Progenitor cell of endocrine pancreas (in vitro differentiated cells): Measurements from ENCODE around the gene NTRK1. TPM values are rescaled to one million over a fixed set of nuclear protein-coding genes. Genes with fewer than 3 reads are reported as not detected.

Experiments used
- DNase-seq: peaks from one replicate; pipeline ENCODE4 v3.0.0; 2021; ENCODE audit warnings: low spot score; ENCODE audit not compliant: unreplicated experiment
- H3K27ac Mint-ChIP-seq: 2 replicates; pipeline ENCODE4 v1.8.0; 2021; ENCODE audit warnings: mild to moderate bottlenecking, moderate library complexity, mixed read lengths
- H3K27me3 Mint-ChIP-seq: 2 replicates; pipeline ENCODE4 v1.8.0; 2021; ENCODE audit warnings: mixed read lengths
- H3K36me3 Mint-ChIP-seq: 2 replicates; pipeline ENCODE4 v1.8.0; 2022; ENCODE audit warnings: mixed read lengths; ENCODE audit not compliant: insufficient read depth
- H3K4me1 Mint-ChIP-seq: 2 replicates; pipeline ENCODE4 v1.8.0; 2021; ENCODE audit warnings: low read depth, mixed read lengths
- H3K4me3 Mint-ChIP-seq: 2 replicates; pipeline ENCODE4 v1.8.0; 2021; ENCODE audit warnings: low read depth, mild to moderate bottlenecking, moderate library complexity, mixed read lengths
- H3K9me3 Mint-ChIP-seq: 2 replicates; pipeline ENCODE4 v1.8.0; 2021; ENCODE audit warnings: low read depth, mixed read lengths
- total RNA-seq: library from RNA; stranded (reverse); gene quantifications from 2 replicates; pipeline ENCODE4 v1.2.1, GENCODE V29; 2021
- TF ChIP-seq, protein P1 (sequence below): fragments of 200-600 bp; sonication (generic); IDR thresholded peaks from one replicate; pipeline ENCODE4 v1.5.0; 2021; ENCODE audit warnings: antibody characterized with exemption, mild to moderate bottlenecking; ENCODE audit not compliant: unreplicated experiment

NTRK1 gene
- total RNA-seq, 1 donor from 2014 or later = not detected

DNA sequence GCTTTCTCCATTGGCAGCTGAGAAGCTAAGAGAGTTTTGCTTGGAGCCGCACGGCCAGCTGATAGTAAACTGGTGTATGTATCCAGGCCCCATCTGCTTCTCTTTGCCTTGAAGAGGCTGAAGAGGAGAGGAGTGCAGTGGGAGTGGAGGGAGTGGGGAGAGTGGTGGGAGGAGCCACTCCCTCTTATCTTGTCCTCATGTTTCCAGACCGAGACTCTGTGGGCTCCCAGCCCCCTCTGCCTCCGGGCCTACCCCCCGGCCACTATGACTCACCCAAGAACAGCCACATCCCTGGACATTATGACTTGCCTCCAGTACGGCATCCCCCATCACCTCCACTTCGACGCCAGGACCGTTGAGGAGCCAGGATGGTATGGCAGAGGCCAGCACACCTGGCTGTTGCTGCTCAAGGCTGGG is 53.8 kb downstream of the NTRK1 start:
- Mint-ChIP-seq H3K4me3 (no peak overlapping the region), H3K27ac (no peak overlapping the region), H3K4me1 (peaks cover 4% of the 10 kb centered on the region), H3K27me3 (peaks cover 71% of the 10 kb centered on the region), H3K36me3 (no peaks in the 10 kb centered on the region), H3K9me3 (peaks cover 3% of the 10 kb centered on the region)
- TF ChIP-seq, protein P1, sequence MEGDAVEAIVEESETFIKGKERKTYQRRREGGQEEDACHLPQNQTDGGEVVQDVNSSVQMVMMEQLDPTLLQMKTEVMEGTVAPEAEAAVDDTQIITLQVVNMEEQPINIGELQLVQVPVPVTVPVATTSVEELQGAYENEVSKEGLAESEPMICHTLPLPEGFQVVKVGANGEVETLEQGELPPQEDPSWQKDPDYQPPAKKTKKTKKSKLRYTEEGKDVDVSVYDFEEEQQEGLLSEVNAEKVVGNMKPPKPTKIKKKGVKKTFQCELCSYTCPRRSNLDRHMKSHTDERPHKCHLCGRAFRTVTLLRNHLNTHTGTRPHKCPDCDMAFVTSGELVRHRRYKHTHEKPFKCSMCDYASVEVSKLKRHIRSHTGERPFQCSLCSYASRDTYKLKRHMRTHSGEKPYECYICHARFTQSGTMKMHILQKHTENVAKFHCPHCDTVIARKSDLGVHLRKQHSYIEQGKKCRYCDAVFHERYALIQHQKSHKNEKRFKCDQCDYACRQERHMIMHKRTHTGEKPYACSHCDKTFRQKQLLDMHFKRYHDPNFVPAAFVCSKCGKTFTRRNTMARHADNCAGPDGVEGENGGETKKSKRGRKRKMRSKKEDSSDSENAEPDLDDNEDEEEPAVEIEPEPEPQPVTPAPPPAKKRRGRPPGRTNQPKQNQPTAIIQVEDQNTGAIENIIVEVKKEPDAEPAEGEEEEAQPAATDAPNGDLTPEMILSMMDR = no peak
- DNase-seq = no peak

GRCh38 chr1:156920233-156921052 is 59.8 kb downstream of the NTRK1 start, which contains the start of gene LRRC71:
Gene LRRC71, plus strand, starts transcription at chr1:156920632. Its CDS starts 172 bp downstream, at chr1:156920804.
- H3K27ac Mint-ChIP-seq = no peak within 1 kb of the TSS
- peaks cover 3% of the 10 kb centered on the region for H3K4me1 Mint-ChIP-seq
- no peaks in the 10 kb centered on the region for H3K36me3 Mint-ChIP-seq
- TF ChIP-seq, protein P1 = peak; percentile 94
- H3K27me3 Mint-ChIP-seq = peaks cover 89% of the 10 kb centered on the region
- peak; percentile 83 for DNase-seq
- peaks cover 3% of the 10 kb centered on the region for H3K9me3 Mint-ChIP-seq
- H3K4me3 Mint-ChIP-seq = peak within 1 kb of the TSS; percentile 32

DNA sequence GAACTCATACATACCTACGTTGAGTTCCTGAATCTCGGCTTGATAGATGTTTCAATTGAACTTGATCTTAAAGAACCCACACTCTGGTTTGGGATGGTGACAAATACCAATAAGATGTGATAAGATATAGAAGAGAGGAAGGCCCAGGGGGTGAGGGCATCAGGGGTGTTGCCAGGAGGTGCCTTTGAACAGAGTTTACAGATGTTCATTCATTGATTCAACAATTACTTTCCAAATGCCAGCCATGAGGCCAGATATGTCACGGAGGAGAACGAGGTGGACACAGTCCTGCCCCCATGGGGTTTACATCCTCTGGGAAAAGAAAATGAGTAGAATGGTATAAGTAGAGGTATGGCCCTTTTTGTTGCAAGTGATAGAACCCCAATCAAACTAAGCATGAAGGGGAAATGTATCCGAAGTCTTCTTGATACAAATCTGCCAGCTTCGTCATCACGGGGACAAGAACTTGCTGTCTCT is 60.4 kb downstream of the NTRK1 start:
- H3K9me3 Mint-ChIP-seq = peaks cover 3% of the 10 kb centered on the region
- H3K27ac Mint-ChIP-seq = no peak overlapping the region
- TF ChIP-seq, protein P1 = no peak
- H3K4me1 Mint-ChIP-seq = peaks cover 3% of the 10 kb centered on the region
- H3K4me3 Mint-ChIP-seq = no peak overlapping the region
- no peak for DNase-seq
- no peaks in the 10 kb centered on the region for H3K36me3 Mint-ChIP-seq
- peaks cover 90% of the 10 kb centered on the region for H3K27me3 Mint-ChIP-seq

DNA sequence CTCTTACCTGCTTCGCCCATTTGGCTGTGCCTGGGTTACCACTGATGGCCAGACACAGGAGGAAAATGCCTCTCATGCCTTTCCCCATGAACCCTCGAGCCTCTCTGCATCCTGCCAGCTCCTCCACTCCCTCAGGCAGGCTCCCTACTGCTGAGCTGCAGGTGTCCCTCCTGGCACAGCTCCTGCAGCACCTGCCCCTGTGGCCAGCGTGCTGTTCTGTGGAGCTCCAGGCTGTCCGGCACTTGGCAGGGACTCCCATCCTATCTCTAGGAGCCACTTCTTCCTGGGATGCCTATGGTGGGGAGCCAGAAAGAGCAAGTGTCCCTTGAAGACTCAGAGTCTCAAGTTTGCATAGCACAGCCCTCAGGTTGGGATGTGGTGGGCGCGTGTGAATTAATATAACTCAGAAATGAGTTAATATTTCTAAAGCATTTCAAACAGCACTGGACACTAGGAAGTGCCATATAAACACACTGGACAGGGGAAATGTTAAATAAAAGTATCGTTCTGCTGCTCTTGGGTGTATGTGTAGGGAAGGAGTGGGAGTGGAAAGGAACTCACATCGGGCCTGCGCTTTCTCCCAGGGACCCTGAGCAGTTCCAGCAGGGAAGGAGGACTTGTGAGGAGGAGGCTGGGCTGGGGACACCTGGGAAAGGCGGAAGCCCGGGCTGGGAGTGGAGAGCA is 62.5 kb downstream of the NTRK1 start:
- no peak for DNase-seq
- peaks cover 3% of the 10 kb centered on the region for H3K9me3 Mint-ChIP-seq
- H3K27ac Mint-ChIP-seq = no peak overlapping the region
- TF ChIP-seq, protein P1 = no peak
- peaks cover 8% of the 10 kb centered on the region for H3K4me1 Mint-ChIP-seq
- H3K4me3 Mint-ChIP-seq = peak overlapping the region; percentile 27
- H3K36me3 Mint-ChIP-seq = no peaks in the 10 kb centered on the region
- H3K27me3 Mint-ChIP-seq = peaks cover 96% of the 10 kb centered on the region

DNA sequence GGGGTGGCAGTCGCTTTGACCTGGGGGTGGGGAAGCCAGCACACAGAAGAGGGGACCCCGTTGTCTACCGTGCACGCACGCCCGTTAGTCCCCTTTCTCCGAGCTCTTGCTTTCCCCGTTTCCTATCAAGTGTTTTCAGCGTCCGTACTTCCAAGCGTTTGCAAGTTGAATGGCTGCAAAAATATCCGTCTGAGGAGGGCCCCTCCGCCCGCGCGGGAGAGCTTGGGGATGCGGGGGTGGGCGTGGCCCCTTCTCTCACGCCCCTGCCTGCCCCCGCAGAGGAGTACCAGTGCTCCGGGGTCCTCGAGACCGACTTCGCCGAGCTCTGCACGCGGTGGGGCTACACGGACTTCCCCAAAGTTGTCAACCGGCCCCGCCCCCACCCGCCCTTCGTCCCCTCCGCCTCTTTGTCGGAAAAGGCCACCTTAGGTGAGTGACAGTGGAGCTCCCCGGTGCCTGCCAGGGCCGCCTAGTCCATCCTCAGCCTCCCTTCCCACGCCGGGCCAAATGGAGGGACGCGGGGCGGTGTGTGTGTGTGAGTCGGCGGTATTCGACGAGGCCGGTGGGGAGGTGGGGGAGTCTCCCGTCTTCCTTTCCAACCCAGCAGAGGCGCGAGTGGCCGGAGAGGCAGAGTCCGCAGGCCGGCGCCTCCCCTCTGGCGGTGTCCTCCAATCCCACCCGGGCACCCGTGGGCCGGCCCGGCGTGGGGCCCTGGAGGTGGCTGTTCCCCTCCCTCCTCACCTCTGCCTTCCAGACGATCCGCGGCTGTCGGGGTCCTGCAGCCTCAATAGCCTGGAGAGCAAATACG is 63.2 kb downstream of the NTRK1 start:
- no peak overlapping the region for H3K4me3 Mint-ChIP-seq
- H3K4me1 Mint-ChIP-seq = peaks cover 8% of the 10 kb centered on the region
- no peaks in the 10 kb centered on the region for H3K36me3 Mint-ChIP-seq
- no peak overlapping the region for H3K27ac Mint-ChIP-seq
- H3K9me3 Mint-ChIP-seq = no peaks in the 10 kb centered on the region
- peaks cover 96% of the 10 kb centered on the region for H3K27me3 Mint-ChIP-seq
- no peak for DNase-seq
- TF ChIP-seq, protein P1 = no peak
